Tibial artery (tissue), 4 donors: ENCODE data around the gene PDE7B.
"Not testable (repeated sequence)": the region's sequence is repeated elsewhere in the genome, so short reads cannot be mapped to it uniquely, and the experiment has no call there.

ENCODE experiments used
- DNase-seq, 2 donors: peaks; one replicate each; pipeline ENCODE4 v3.0.0-alpha.2; 2019
- H3K27ac ChIP-seq, 2 donors: fragments of 200-600 bp; sonication (generic) in 1 of 2; 1 replicate in 1 of 2; 2 replicates in 1 of 2; pipeline ENCODE4 v1.5.1; 2018 to 2019; ENCODE audit warnings: mild to moderate bottlenecking in 1 of 2
- H3K27me3 ChIP-seq, 2 donors: fragments of 200-600 bp; sonication (generic) in 1 of 2; one replicate each; pipeline versions ENCODE4 v1.5.1 to v1.6.0; 2016 to 2019
- H3K36me3 ChIP-seq, 3 donors: fragments of 200-600 bp; sonication (generic) in 2 of 3; one replicate each; pipeline ENCODE4 v1.5.1; 2016 to 2019; ENCODE audit warnings: mild to moderate bottlenecking in 2 of 3
- H3K4me1 ChIP-seq, 4 donors: fragments of 200-600 bp; sonication (generic) in 2 of 4; 1 replicate in 3 of 4; 2 replicates in 1 of 4; pipeline ENCODE4 v1.5.1; 2016 to 2019
- H3K4me3 ChIP-seq, 2 donors: fragments of 200-600 bp; sonication (generic) in 1 of 2; 1 replicate in 1 of 2; 2 replicates in 1 of 2; pipeline ENCODE4 v1.5.1; 2018 to 2019; ENCODE audit warnings: mild to moderate bottlenecking in 2 of 2
- H3K9me3 ChIP-seq, 3 donors: fragments of 200-600 bp; sonication (generic) in 1 of 3; one replicate each; pipeline ENCODE4 v1.5.1; 2016 to 2019
- intact Hi-C: fragments of 100-400 bp; cut with DNase I; formaldehyde crosslinking; loops from one replicate; pipeline ENCODE4 v1.15.0; 2023; ENCODE audit warnings: low total_unique reads
- TF ChIP-seq, protein P1 (sequence below), 2 experiments: fragments of 200-600 bp in 1 of 2; fragments of 450-650 bp in 1 of 2; IDR thresholded peaks; one replicate each; pipeline ENCODE4 v1.5.1; 2017 to 2019; ENCODE audit warnings: antibody characterized with exemption in 2 of 2, mild to moderate bottlenecking in 1 of 2, moderate library complexity in 1 of 2

Gene PDE7B

DNA sequence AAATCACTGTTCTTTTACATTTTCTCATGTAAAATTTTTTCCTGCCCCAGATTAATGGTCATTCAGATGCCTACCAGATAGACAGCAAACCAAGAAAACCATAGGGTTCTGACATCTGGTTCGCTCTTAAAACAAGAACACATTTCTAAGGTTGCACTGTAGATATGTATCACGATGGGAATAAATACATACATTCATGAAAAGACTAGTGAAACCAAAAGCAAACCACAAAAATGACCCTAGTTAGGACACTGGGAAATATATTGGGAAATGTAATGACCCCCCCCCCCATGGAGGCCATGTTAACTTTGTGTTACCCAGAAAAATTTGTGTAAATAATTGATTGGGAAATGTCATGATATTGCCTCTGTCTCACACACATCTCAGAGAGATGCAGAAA, 361.1 kb downstream of the PDE7B start:
- Histone ChIP-seq H3K4me3 (no peak overlapping the region), H3K4me1 (no peaks in the 10 kb centered on the region), H3K27ac (no peak overlapping the region), H3K36me3 (no peaks in the 10 kb centered on the region), H3K9me3 (no peaks in the 10 kb centered on the region), H3K27me3 (no peaks in the 10 kb centered on the region)
- DNase-seq, result no peak
- TF ChIP-seq, protein P1, sequence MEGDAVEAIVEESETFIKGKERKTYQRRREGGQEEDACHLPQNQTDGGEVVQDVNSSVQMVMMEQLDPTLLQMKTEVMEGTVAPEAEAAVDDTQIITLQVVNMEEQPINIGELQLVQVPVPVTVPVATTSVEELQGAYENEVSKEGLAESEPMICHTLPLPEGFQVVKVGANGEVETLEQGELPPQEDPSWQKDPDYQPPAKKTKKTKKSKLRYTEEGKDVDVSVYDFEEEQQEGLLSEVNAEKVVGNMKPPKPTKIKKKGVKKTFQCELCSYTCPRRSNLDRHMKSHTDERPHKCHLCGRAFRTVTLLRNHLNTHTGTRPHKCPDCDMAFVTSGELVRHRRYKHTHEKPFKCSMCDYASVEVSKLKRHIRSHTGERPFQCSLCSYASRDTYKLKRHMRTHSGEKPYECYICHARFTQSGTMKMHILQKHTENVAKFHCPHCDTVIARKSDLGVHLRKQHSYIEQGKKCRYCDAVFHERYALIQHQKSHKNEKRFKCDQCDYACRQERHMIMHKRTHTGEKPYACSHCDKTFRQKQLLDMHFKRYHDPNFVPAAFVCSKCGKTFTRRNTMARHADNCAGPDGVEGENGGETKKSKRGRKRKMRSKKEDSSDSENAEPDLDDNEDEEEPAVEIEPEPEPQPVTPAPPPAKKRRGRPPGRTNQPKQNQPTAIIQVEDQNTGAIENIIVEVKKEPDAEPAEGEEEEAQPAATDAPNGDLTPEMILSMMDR (IDR thresholded peaks at IDR 0.05), result no peak
- intact Hi-C loops, result no loop called here

GRCh38 chr6:136213012-136213539, 361.6 kb downstream of the PDE7B start:
- Histone ChIP-seq H3K4me3 (no peak overlapping the region), H3K27me3 (no peaks in the 10 kb centered on the region), H3K4me1 (no peaks in the 10 kb centered on the region), H3K27ac (no peak overlapping the region), H3K9me3 (no peaks in the 10 kb centered on the region), H3K36me3 (no peaks in the 10 kb centered on the region)
- intact Hi-C loops, result no loop called here
- TF ChIP-seq, protein P1 (IDR thresholded peaks at IDR 0.05), result no peak
- DNase-seq, result no peak

DNA sequence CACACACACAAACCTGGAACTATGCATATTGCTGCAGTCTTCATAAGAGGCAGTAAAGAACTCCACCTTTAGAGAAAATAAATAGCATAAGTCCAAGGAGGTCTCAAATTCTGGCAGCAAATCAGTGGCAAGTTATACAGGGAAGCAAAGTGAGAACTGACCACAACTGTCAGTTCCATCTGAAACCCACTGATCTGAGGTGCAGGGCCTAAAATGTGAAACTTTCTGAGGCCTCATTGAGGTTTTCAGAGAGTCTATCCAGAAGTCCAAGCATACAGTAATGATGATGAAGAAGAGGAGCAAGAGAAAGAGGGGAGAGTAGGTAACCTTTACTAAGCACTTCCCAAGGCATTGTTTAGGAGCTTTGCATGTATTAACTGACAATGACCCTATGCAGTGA, 362.4 kb downstream of the PDE7B start:
- H3K27ac ChIP-seq, result no peak overlapping the region
- TF ChIP-seq, protein P1 (IDR thresholded peaks at IDR 0.05), result no peak

DNA sequence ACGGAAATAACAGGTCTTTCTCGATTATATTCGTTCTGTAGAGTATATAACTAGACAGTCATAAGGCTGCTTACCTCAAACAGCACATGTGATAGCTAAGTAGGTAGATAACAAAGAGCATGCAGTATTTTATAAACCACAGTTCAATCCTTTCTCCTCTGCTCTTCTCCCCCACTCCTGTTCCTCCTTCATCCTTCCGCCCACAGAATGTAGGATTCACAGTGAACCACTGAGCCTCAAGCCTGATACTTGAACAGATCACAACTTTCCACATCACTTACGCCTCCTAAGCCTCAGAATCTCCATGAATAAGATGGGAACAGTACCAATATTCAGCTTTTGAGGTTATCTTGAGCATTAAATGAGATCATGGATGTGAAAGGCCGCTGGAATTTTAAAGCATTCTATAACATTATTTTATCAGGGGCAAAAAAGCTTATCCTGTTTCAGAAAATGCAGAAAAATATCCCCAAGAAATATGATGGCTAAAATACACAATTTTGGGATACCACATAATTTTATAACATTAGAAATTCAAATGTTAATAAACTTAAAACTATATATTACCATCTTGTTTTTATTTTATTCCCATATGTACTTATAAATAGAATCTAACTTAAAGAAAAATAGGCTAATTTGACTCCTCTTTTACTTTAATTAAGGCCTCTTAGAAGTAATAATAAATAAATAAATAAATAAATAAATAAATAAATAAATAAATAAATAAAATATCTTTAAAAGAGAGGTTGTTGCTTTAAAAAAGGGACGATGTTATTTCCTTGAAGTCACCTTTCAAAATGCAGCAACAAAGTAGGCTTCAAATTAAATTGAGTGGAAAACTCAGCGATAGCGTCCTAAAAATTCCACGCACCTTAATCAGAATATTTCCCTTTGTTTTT, 365.3 kb downstream of the PDE7B start:
- H3K9me3 ChIP-seq, result peaks cover 0 to 9% (median 0%) of the 10 kb centered on the region in 3 donors
- H3K4me3 ChIP-seq, result no peak overlapping the region
- TF ChIP-seq, protein P1 (IDR thresholded peaks at IDR 0.05), result no peak
- no peaks in the 10 kb centered on the region for H3K27me3 ChIP-seq
- intact Hi-C loops, result no loop called here
- no peak overlapping the region for H3K27ac ChIP-seq
- no peaks in the 10 kb centered on the region for H3K36me3 ChIP-seq
- no peaks in the 10 kb centered on the region for H3K4me1 ChIP-seq
- DNase-seq, result no peak

More for the DNA sequence above, 362.4 kb downstream of the PDE7B start:
- no peaks in the 10 kb centered on the region for H3K36me3 ChIP-seq
- no peaks in the 10 kb centered on the region for H3K4me1 ChIP-seq
- no peaks in the 10 kb centered on the region for H3K27me3 ChIP-seq
- no peak for DNase-seq
- no peak overlapping the region for H3K4me3 ChIP-seq
- intact Hi-C loops, result no loop called here
- H3K9me3 ChIP-seq, result peaks cover 0 to 3% (median 0%) of the 10 kb centered on the region in 3 donors

DNA sequence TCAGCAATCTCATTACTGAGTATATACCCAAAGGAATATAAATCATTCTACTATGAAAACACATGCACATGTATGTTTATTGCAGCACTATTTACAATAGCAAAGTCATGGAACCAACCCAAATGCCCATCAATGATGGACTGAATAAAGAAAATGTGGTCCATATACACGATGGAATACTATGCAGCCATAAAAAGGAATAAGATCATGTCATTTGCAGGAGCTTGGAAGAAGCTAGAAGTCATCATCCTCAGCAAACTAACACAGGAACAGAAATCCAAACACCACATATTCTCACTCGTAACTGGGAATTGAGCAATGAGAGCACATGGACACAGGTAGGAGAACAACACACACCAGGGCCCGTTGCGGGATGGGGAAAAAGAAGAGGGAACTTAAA, 373.5 kb downstream of the PDE7B start:
- intact Hi-C loops, result loop anchor here (5.0 to 10.0 kb wide), 2 partner anchors 690 to 718 kb away; no protein-coding TSS in a partner anchor
- not testable (repeated sequence) for H3K27ac ChIP-seq, H3K27me3 ChIP-seq, H3K9me3 ChIP-seq, H3K4me3 ChIP-seq, DNase-seq, H3K4me1 ChIP-seq, H3K36me3 ChIP-seq

GRCh38 chr6:136225496-136225895, 374.0 kb downstream of the PDE7B start:
- no peaks in the 10 kb centered on the region for H3K27me3 ChIP-seq
- H3K4me1 ChIP-seq, result peaks cover 0 to 2% (median 0%) of the 10 kb centered on the region in 4 donors
- no peaks in the 10 kb centered on the region for H3K9me3 ChIP-seq
- H3K4me3 ChIP-seq, result no peak overlapping the region
- no peaks in the 10 kb centered on the region for H3K36me3 ChIP-seq
- TF ChIP-seq, protein P1 (IDR thresholded peaks at IDR 0.05), result no peak
- intact Hi-C loops, result loop anchor here (5.0 to 10.0 kb wide), 2 partner anchors 691 to 718 kb away; no protein-coding TSS in a partner anchor
- no peak for DNase-seq
- H3K27ac ChIP-seq, result no peak overlapping the region
